T-helper 2 cell (primary cell): ENCODE measurements around the gene PSD2.

Source experiments
- DNase-seq, 5 experiments: peaks; one replicate each; pipeline versions ENCODE4 v3.0.0 to v3.0.0-alpha.2; 2012 to 2022

Gene PSD2

GRCh38 chr5:139763930-139764791, 31.4 kb upstream of the PSD2 start:
- DNase-seq = peak in 1 of 5 experiments; percentile 24

- no peak for DNase-seq
These were observed 30.7 kb upstream of the PSD2 start for GRCh38 chr5:139764886-139765408.

GRCh38 chr5:139765409-139766217, 30.0 kb upstream of the PSD2 start:
- peak; percentile 68 to 76 (median 74) for DNase-seq

GRCh38 chr5:139767960-139768359, 27.6 kb upstream of the PSD2 start:
- no peak for DNase-seq

GRCh38 chr5:139768807-139769465, 26.7 kb upstream of the PSD2 start:
- no peak for DNase-seq

GRCh38 chr5:139769477-139769876, 26.1 kb upstream of the PSD2 start:
- DNase-seq = no peak

GRCh38 chr5:139770722-139771121, 24.9 kb upstream of the PSD2 start:
- no peak for DNase-seq

GRCh38 chr5:139772089-139772791, 23.4 kb upstream of the PSD2 start:
- no peak for DNase-seq

- no peak for DNase-seq
These were observed 22.5 kb upstream of the PSD2 start for GRCh38 chr5:139772927-139773690.

GRCh38 chr5:139774980-139775661, 20.5 kb upstream of the PSD2 start:
- DNase-seq = peak; percentile 45 to 72 (median 64)

- DNase-seq = no peak
These were observed 19.7 kb upstream of the PSD2 start for GRCh38 chr5:139775872-139776271.

- no peak for DNase-seq
These were observed 18.7 kb upstream of the PSD2 start for GRCh38 chr5:139776861-139777260.

- DNase-seq = no peak
These were observed 12.1 kb upstream of the PSD2 start for GRCh38 chr5:139783436-139783965.

GRCh38 chr5:139784488-139784887, 11.1 kb upstream of the PSD2 start:
- DNase-seq = no peak

- no peak for DNase-seq
These were observed 8.4 kb upstream of the PSD2 start for GRCh38 chr5:139787257-139787567.

GRCh38 chr5:139787568-139788293, 7.9 kb upstream of the PSD2 start:
- DNase-seq = peak; percentile 61 to 81 (median 69)

- no peak for DNase-seq
These were observed 7.2 kb upstream of the PSD2 start for GRCh38 chr5:139788294-139788910.

- no peak for DNase-seq
These were observed 6.3 kb upstream of the PSD2 start for GRCh38 chr5:139789116-139789844.

- DNase-seq = no peak
These were observed 5.8 kb upstream of the PSD2 start for GRCh38 chr5:139789845-139790189.
